ENCODE data around the gene PORCN. TPM values are rescaled to one million over a fixed set of nuclear protein-coding genes. Genes with fewer than 3 reads are reported as not detected.

The PORCN gene
- total and polyA plus RNA-seq, 2 of the 13 experiments (the other 11 are each of a cell fraction or from before 2014, with no cell fraction given): 3.9 to 5.8 TPM

DNA sequence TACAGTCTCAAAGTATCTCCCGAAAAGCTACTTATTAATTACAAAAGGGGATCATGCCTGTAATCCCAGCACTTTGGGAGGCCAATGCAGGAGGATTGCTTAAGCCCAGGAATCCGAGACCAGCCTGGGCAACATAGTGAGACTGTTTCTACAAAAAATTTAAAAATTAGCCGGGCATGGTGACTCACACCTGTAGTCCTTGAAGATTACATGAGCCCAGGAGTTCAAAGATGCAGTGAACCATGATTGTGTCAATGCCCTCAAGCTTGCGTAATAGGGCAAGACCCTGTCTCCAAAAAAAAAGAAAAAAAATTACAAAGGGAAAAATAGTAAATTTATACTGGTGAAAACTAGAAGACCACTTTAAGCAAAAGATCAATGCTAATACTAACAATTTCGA, 3.3 kb upstream of the PORCN start (continued):
- TF ChIP-seq, protein P1, sequence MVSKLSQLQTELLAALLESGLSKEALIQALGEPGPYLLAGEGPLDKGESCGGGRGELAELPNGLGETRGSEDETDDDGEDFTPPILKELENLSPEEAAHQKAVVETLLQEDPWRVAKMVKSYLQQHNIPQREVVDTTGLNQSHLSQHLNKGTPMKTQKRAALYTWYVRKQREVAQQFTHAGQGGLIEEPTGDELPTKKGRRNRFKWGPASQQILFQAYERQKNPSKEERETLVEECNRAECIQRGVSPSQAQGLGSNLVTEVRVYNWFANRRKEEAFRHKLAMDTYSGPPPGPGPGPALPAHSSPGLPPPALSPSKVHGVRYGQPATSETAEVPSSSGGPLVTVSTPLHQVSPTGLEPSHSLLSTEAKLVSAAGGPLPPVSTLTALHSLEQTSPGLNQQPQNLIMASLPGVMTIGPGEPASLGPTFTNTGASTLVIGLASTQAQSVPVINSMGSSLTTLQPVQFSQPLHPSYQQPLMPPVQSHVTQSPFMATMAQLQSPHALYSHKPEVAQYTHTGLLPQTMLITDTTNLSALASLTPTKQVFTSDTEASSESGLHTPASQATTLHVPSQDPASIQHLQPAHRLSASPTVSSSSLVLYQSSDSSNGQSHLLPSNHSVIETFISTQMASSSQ (IDR thresholded peaks at IDR 0.05; ENCODE audit: low read depth): no peak
- TF ChIP-seq, protein P1 (CRISPR knock-in tag; IDR thresholded peaks at IDR 0.05; ENCODE audit: borderline replicate concordance): no peak
- no peak for TF ChIP-seq TBL1XR1 (IDR thresholded peaks at IDR 0.05; ENCODE audit: borderline replicate concordance, low read length, partially characterized antibody)
- TF ChIP-seq ARID2 (CRISPR knock-in tag; IDR thresholded peaks at IDR 0.05; ENCODE audit: borderline replicate concordance): no peak
- peak; percentile 84 for TF ChIP-seq RARA (CRISPR knock-in tag; IDR thresholded peaks at IDR 0.05)
- TF ChIP-seq SAP130 (CRISPR knock-in tag; IDR thresholded peaks at IDR 0.05; ENCODE audit: low read depth): peak; percentile 44; the same call in 1 of the 2 replicates
- TF ChIP-seq ZNF180 (CRISPR knock-in tag; IDR thresholded peaks at IDR 0.05; ENCODE audit: borderline replicate concordance, low read depth): no peak
- TF ChIP-seq FOSL2 (CRISPR knock-in tag; IDR thresholded peaks at IDR 0.05): peak; percentile 95
- no peak for TF ChIP-seq ZNF652 (CRISPR knock-in tag; IDR thresholded peaks at IDR 0.05; ENCODE audit: borderline replicate concordance, low read depth)
- TF ChIP-seq ZNF225 (CRISPR knock-in tag; IDR thresholded peaks at IDR 0.05): no peak
- peak; percentile 77 for TF ChIP-seq TCF7 (IDR thresholded peaks at IDR 0.05; ENCODE audit: low read depth)
- TF ChIP-seq ONECUT2 (CRISPR knock-in tag; IDR thresholded peaks at IDR 0.05): no peak
- TF ChIP-seq ZNF816 (CRISPR knock-in tag; IDR thresholded peaks at IDR 0.05; ENCODE audit: borderline replicate concordance): no peak
- TF ChIP-seq PAXIP1 (CRISPR knock-in tag; conservative IDR thresholded peaks at IDR 0.05): peak; percentile 52
- TF ChIP-seq ZNF510 (CRISPR knock-in tag; IDR thresholded peaks at IDR 0.05; ENCODE audit: low read depth): no peak
- TF ChIP-seq ZNF724P (CRISPR knock-in tag; IDR thresholded peaks at IDR 0.05; ENCODE audit: borderline replicate concordance): no peak
- TF ChIP-seq JUNB (CRISPR knock-in tag; IDR thresholded peaks at IDR 0.05; ENCODE audit: borderline replicate concordance): peak; percentile 56; the same call in 1 of the 2 replicates
- TF ChIP-seq HNRNPH1 (optimal IDR thresholded peaks at IDR 0.05; ENCODE audit: low read depth, low read length): no peak
- TF ChIP-seq RCOR2 (CRISPR knock-in tag; IDR thresholded peaks at IDR 0.05): peak; percentile 73; the same call in 1 of the 2 replicates
- no peak for TF ChIP-seq BCLAF1 (IDR thresholded peaks at IDR 0.05)
- TF ChIP-seq SOX13 (IDR thresholded peaks at IDR 0.05): no peak
- peak in 1 of 2 experiments; percentile 59; a peak in 1 of 4 replicates for TF ChIP-seq SOX13 (CRISPR knock-in tag; conservative IDR thresholded peaks at IDR 0.05 in 1 of 2, IDR thresholded peaks at IDR 0.05 in 1 of 2)

Measured in HepG2 (cell line).